HL-60 (cell line): ENCODE data around the gene KRT25.

Source experiments
- REST ChIP-seq: IDR thresholded peaks from 2 replicates; pipeline ENCODE4 v1.6.1; 2012; ENCODE audit warnings: low read depth; ENCODE audit not compliant: insufficient replicate concordance
- TF ChIP-seq, protein P1 (sequence below): IDR thresholded peaks from one replicate; pipeline ENCODE4 v1.5.1; 2011; ENCODE audit warnings: low read length, control low read depth, inconsistent platforms; ENCODE audit not compliant: insufficient read depth

- TF ChIP-seq, protein P1, sequence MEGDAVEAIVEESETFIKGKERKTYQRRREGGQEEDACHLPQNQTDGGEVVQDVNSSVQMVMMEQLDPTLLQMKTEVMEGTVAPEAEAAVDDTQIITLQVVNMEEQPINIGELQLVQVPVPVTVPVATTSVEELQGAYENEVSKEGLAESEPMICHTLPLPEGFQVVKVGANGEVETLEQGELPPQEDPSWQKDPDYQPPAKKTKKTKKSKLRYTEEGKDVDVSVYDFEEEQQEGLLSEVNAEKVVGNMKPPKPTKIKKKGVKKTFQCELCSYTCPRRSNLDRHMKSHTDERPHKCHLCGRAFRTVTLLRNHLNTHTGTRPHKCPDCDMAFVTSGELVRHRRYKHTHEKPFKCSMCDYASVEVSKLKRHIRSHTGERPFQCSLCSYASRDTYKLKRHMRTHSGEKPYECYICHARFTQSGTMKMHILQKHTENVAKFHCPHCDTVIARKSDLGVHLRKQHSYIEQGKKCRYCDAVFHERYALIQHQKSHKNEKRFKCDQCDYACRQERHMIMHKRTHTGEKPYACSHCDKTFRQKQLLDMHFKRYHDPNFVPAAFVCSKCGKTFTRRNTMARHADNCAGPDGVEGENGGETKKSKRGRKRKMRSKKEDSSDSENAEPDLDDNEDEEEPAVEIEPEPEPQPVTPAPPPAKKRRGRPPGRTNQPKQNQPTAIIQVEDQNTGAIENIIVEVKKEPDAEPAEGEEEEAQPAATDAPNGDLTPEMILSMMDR = peak; percentile 79
- TF ChIP-seq REST = no peak
Observed at GRCh38 chr17:40803617-40804082, 48.5 kb upstream of the KRT25 start.
